ENCODE data around the gene NTHL1.

DNA sequence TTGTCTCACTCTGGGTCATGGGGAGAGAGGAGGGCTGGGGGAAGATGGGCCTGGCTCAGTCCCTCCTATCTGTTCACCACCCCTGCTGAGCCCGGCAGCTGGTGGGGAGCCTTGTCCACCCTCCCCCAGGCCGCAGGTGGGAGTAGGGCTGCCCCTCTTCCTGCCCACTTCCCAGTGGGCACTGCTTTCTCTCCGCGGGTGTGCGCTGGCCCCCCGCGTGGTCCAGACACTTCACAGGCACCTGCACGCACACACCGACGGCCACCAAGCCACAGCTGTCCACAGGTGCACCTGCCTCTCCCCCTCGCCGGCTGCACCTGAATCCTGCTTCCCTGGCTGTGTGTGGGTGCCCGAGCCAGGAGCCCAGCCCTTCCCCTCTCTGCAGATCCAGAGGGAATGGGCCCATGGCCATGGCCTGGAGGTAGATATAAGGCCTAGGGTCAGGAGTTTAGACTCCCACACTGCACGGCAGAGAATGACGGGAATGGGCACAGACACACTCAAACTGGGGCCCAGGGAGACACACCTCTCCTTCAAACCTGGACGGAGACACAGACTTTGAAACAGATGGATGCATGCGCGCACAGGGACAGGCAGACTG is 18.9 kb downstream of the NTHL1 start:
- TF ChIP-seq, protein P1, sequence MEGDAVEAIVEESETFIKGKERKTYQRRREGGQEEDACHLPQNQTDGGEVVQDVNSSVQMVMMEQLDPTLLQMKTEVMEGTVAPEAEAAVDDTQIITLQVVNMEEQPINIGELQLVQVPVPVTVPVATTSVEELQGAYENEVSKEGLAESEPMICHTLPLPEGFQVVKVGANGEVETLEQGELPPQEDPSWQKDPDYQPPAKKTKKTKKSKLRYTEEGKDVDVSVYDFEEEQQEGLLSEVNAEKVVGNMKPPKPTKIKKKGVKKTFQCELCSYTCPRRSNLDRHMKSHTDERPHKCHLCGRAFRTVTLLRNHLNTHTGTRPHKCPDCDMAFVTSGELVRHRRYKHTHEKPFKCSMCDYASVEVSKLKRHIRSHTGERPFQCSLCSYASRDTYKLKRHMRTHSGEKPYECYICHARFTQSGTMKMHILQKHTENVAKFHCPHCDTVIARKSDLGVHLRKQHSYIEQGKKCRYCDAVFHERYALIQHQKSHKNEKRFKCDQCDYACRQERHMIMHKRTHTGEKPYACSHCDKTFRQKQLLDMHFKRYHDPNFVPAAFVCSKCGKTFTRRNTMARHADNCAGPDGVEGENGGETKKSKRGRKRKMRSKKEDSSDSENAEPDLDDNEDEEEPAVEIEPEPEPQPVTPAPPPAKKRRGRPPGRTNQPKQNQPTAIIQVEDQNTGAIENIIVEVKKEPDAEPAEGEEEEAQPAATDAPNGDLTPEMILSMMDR (IDR thresholded peaks at IDR 0.05 in 8 of 11, conservative IDR thresholded peaks at IDR 0.05 in 3 of 11) = no peak
- TF ChIP-seq POLR2AphosphoS5 (IDR thresholded peaks at IDR 0.05) = no peak
- no peak for TF ChIP-seq POLR2A (IDR thresholded peaks at IDR 0.05)

Data from spleen (tissue), 7 donors.